ENCODE data around the gene CPTP. TPM values are rescaled to one million over a fixed set of nuclear protein-coding genes. Genes with fewer than 3 reads are reported as not detected.

Gene CPTP
- total RNA-seq, 1 donor from 2014 or later, result 20.8 TPM

GRCh38 chr1:1377540-1378205, 53.1 kb downstream of the CPTP start:
- intact Hi-C loops (cut with micrococcal nuclease), result no loop called here

Other genes starting within 250 kb of the CPTP start
- 22.9 and 23.7 TPM in 2 replicates for gene C1orf159, start 208.7 kb upstream of the CPTP start, total RNA-seq
- 1.7 and 3.7 TPM in 2 replicates for gene TTLL10, start 150.9 kb upstream of the CPTP start, total RNA-seq
- 175 and 176 TPM in 2 replicates for gene TNFRSF18, start 118.2 kb upstream of the CPTP start, total RNA-seq
- gene TNFRSF4, start 110.6 kb upstream of the CPTP start, total RNA-seq, result 406 and 418 TPM in 2 replicates
- 161 and 167 TPM in 2 replicates for gene SDF4, start 92.8 kb upstream of the CPTP start, total RNA-seq
- 30.8 and 32.5 TPM in 2 replicates for gene B3GALT6, start 92.6 kb upstream of the CPTP start, total RNA-seq
- gene C1QTNF12, start 78.1 kb upstream of the CPTP start, total RNA-seq, result 1.5 and 3.5 TPM in 2 replicates
- gene UBE2J2, start 50.9 kb upstream of the CPTP start, total RNA-seq, result 85.1 and 87.7 TPM in 2 replicates
- gene SCNN1D, start 44.4 kb upstream of the CPTP start, total RNA-seq, result 2.8 and 4.6 TPM in 2 replicates
- 60.9 and 62.5 TPM in 2 replicates for gene ACAP3, start 16.9 kb upstream of the CPTP start, total RNA-seq
- gene PUSL1, start 16.2 kb upstream of the CPTP start, total RNA-seq, result 19.2 and 20.6 TPM in 2 replicates
- gene INTS11, start 142 bp upstream of the CPTP start, total RNA-seq, result 129 and 134 TPM in 2 replicates
- gene TAS1R3, start 6.5 kb downstream of the CPTP start, total RNA-seq, result 1.0 and 1.2 TPM in 2 replicates
- gene DVL1, start 24.6 kb downstream of the CPTP start, total RNA-seq, result 39.1 and 43.8 TPM in 2 replicates
- 0.25 and 0.27 TPM in 2 replicates for gene MXRA8, start 33.8 kb downstream of the CPTP start, total RNA-seq
- 104 and 114 TPM in 2 replicates for gene AURKAIP1, start 50.4 kb downstream of the CPTP start, total RNA-seq
- gene CCNL2, start 74.5 kb downstream of the CPTP start, total RNA-seq, result 119 and 120 TPM in 2 replicates
- gene MRPL20, start 82.5 kb downstream of the CPTP start, total RNA-seq, result 138 and 139 TPM in 2 replicates
- not detected in 2 replicates for gene ANKRD65, start 96.5 kb downstream of the CPTP start, total RNA-seq
- 1.6 and 2.0 TPM in 2 replicates for gene VWA1, start 110.9 kb downstream of the CPTP start, total RNA-seq
- gene ATAD3C, start 124.9 kb downstream of the CPTP start, total RNA-seq, result 0.56 and 1.5 TPM in 2 replicates
- gene ATAD3B, start 147.0 kb downstream of the CPTP start, total RNA-seq, result 48.7 and 50.9 TPM in 2 replicates
- gene ATAD3A, start 187.4 kb downstream of the CPTP start, total RNA-seq, result 47.3 and 49.8 TPM in 2 replicates
- 0.39 and 0.63 TPM in 2 replicates for gene TMEM240, start 215.8 kb downstream of the CPTP start, total RNA-seq

All from T-helper 1 cell treated with Interleukin-12 subunit alpha and Interleukin-12 subunit beta and Interleukin-4 antibody, amounts not matched to agents 30 ng/mL and 1 ng/mL, for 36 hours (primary cell).